GM23338 (cell line): ENCODE measurements around the gene PRKCH. TPM values are rescaled to one million over a fixed set of nuclear protein-coding genes. Genes with fewer than 3 reads are reported as not detected.

Source experiments
- ATAC-seq: fragments of 200-7000 bp; cut with Tn5 transposase; 3 replicates; pipeline ENCODE4 v1.9.1; 2020
- DNase-seq: peaks from one replicate; pipeline ENCODE4 v3.0.0-alpha.2; 2015; ENCODE audit warnings: low spot score
- H2AFZ ChIP-seq: fragments of 200-600 bp; sonication (generic); 2 replicates; pipeline ENCODE4 v1.8.0; 2016; ENCODE audit warnings: antibody characterized with exemption, mild to moderate bottlenecking, moderate library complexity
- H3F3A ChIP-seq: fragments of 200-600 bp; sonication (generic); replicated peaks from 2 replicates; pipeline ENCODE4 v1.8.0; 2017; ENCODE audit warnings: antibody characterized with exemption, mixed run types, low read depth
- H3K27ac ChIP-seq: fragments of 200-600 bp; sonication (generic); 2 replicates; pipeline ENCODE4 v1.6.1; 2016; ENCODE audit warnings: low read depth
- H3K27me3 ChIP-seq: fragments of 200-600 bp; sonication (generic); 2 replicates; pipeline ENCODE4 v1.8.0; 2016; ENCODE audit warnings: mild to moderate bottlenecking, mixed run types, moderate library complexity; ENCODE audit not compliant: insufficient read depth
- H3K36me3 ChIP-seq: fragments of 200-600 bp; sonication (generic); 2 replicates; pipeline ENCODE4 v1.8.0; 2016; ENCODE audit warnings: mild to moderate bottlenecking; ENCODE audit not compliant: insufficient read depth
- H3K4me1 ChIP-seq: fragments of 200-600 bp; sonication (generic); 2 replicates; pipeline ENCODE4 v1.8.0; 2016; ENCODE audit warnings: mild to moderate bottlenecking, moderate library complexity; ENCODE audit not compliant: insufficient read depth
- H3K4me2 ChIP-seq: fragments of 200-600 bp; sonication (generic); 2 replicates; pipeline ENCODE4 v1.7.1; 2017; ENCODE audit warnings: mixed run types
- H3K4me3 ChIP-seq: fragments of 200-600 bp; sonication (generic); 2 replicates; pipeline ENCODE4 v1.6.1; 2016; ENCODE audit warnings: mixed run types
- H3K79me2 ChIP-seq: fragments of 200-600 bp; sonication (generic); replicated peaks from 2 replicates; pipeline ENCODE4 v1.8.0; 2017; ENCODE audit warnings: mild to moderate bottlenecking; ENCODE audit not compliant: insufficient read depth
- H3K9me2 ChIP-seq: fragments of 200-600 bp; sonication (generic); 2 replicates; pipeline ENCODE4 v1.8.0; 2017; ENCODE audit not compliant: insufficient read depth
- H4K20me1 ChIP-seq: fragments of 200-600 bp; sonication (generic); replicated peaks from 2 replicates; pipeline ENCODE4 v1.8.0; 2017; ENCODE audit warnings: mild to moderate bottlenecking; ENCODE audit not compliant: insufficient read depth
- H3K27ac Mint-ChIP-seq: 2 replicates; pipeline ENCODE4 v1.8.0; 2020; ENCODE audit warnings: inconsistent platforms, mild to moderate bottlenecking, moderate library complexity, mixed read lengths
- H3K27me3 Mint-ChIP-seq: 3 replicates; pipeline ENCODE4 v1.8.0; 2022; ENCODE audit warnings: low read depth, mild to moderate bottlenecking, moderate library complexity, mixed read lengths, inconsistent platforms; ENCODE audit not compliant: insufficient read depth, poor library complexity
- H3K36me3 Mint-ChIP-seq: 3 replicates; pipeline ENCODE4 v1.8.0; 2021; ENCODE audit warnings: low read depth, mild to moderate bottlenecking, inconsistent platforms, moderate library complexity, mixed read lengths
- H3K4me1 Mint-ChIP-seq: 3 replicates; pipeline ENCODE4 v1.8.0; 2020; ENCODE audit warnings: mild to moderate bottlenecking, inconsistent platforms, mixed read lengths
- H3K4me3 Mint-ChIP-seq: 3 replicates; pipeline ENCODE4 v1.8.0; 2021; ENCODE audit warnings: moderate library complexity, mild to moderate bottlenecking, inconsistent platforms, mixed read lengths
- H3K9me3 Mint-ChIP-seq: 3 replicates; pipeline ENCODE4 v1.8.0; 2020; ENCODE audit warnings: moderate library complexity, mild to moderate bottlenecking, inconsistent platforms, mixed read lengths
- CREB1 ChIP-seq: fragments of 250-450 bp; sonication (Bioruptor Pico); IDR thresholded peaks from 2 replicates; pipeline ENCODE4 v1.5.0; 2020; ENCODE audit warnings: low read depth, mild to moderate bottlenecking, moderate library complexity
- EZH2 ChIP-seq: fragments of 200-600 bp; sonication (generic); IDR thresholded peaks from one replicate; pipeline ENCODE4 v1.8.0; 2017; ENCODE audit warnings: antibody characterized with exemption, mild to moderate bottlenecking, low read depth; ENCODE audit not compliant: unreplicated experiment
- EZH2phosphoT487 ChIP-seq: fragments of 200-600 bp; sonication (generic); IDR thresholded peaks from one replicate; pipeline ENCODE4 v1.8.1; 2018; ENCODE audit warnings: antibody characterized with exemption; ENCODE audit not compliant: unreplicated experiment
- POLR2AphosphoS5 ChIP-seq: IDR thresholded peaks from 2 replicates; pipeline ENCODE4 v1.6.1; 2016; ENCODE audit warnings: antibody characterized with exemption, low read depth
- ZNF114 ChIP-seq: fragments of 250-450 bp; sonication (Bioruptor Pico); IDR thresholded peaks from 2 replicates; pipeline ENCODE4 v1.5.0; 2020; ENCODE audit warnings: mild to moderate bottlenecking, moderate library complexity
- ZNF331 ChIP-seq: fragments of 250-450 bp; sonication (Bioruptor Pico); IDR thresholded peaks from 2 replicates; pipeline ENCODE4 v1.5.0; 2020; ENCODE audit warnings: low read depth, mild to moderate bottlenecking, moderate library complexity
- polyA plus RNA-seq: library from polyadenylated mRNA; unstranded; fragments of >200 nt; fragmentation: Nextera tagmentation; extraction: Ambion mirVana; gene quantifications from 2 replicates; pipeline ENCODE4 v1.2.1, GENCODE V29; 2016
- total RNA-seq: library from RNA; depleted of rRNA; stranded (reverse); fragments of >200 nt; shearing (Covaris generic); gene quantifications from 2 replicates; pipeline ENCODE4 v1.2.3, GENCODE V29; 2014
- TF ChIP-seq, protein P1 (sequence below), 2 experiments: fragments of 200-600 bp in 1 of 2; sonication (generic) in 1 of 2; conservative IDR thresholded peaks; 2 replicates each; pipeline versions ENCODE4 v1.5.1 to v1.6.1; 2016 to 2017; ENCODE audit warnings: antibody characterized with exemption in 2 of 2, low read depth in 2 of 2, mild to moderate bottlenecking in 2 of 2, moderate library complexity in 1 of 2
- TF ChIP-seq, protein P2 (sequence below): fragments of 250-450 bp; sonication (Bioruptor Pico); IDR thresholded peaks from 2 replicates; pipeline ENCODE4 v1.5.0; 2020; ENCODE audit warnings: mild to moderate bottlenecking, moderate library complexity

PRKCH gene
- total and polyA plus RNA-seq, 2 experiments from 2014 or later: 5.4 to 10.1 TPM

DNA sequence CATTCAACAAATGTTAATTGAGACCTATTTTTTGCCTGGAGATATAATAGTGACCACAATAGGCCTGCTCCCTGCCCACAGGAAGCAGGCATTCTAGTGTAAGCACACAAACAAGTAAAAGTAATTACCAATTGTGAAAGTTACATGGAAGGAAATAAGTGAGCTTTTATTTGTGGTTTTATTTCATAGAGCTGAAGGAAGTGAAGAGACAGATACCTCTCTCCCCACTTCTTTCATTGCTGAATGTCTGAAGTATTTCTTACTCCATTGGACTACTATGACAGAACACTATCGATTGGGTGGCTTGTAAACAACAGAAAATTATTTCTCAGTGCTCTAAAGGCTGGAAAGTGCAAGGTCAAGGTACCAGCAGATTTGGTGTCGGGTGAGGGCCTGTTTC lies 183.5 kb downstream of the PRKCH start:
- ATAC-seq: no peak
- H3K27ac Mint-ChIP-seq: peak overlapping the region; percentile 65

More for the DNA sequence above, 183.5 kb downstream of the PRKCH start:
- Mint-ChIP-seq H3K9me3 (no peaks in the 10 kb centered on the region), H3K27me3 (peaks cover 4% of the 10 kb centered on the region), H3K4me1 (peaks cover 62% of the 10 kb centered on the region), H3K36me3 (no peaks in the 10 kb centered on the region; the same call in 2 of the 3 replicates), H3K4me3 (no peak overlapping the region)
- Histone ChIP-seq H3K9me2 (peaks cover 6% of the 10 kb centered on the region; the same call in 1 of the 2 replicates), H3K27me3 (no peaks in the 10 kb centered on the region), H3K79me2 (no peaks in the 10 kb centered on the region), H3K36me3 (no peaks in the 10 kb centered on the region), H3F3A (no peaks in the 10 kb centered on the region), H3K4me3 (no peak overlapping the region), H4K20me1 (no peaks in the 10 kb centered on the region), H3K4me2 (no peak overlapping the region), H2AFZ (no peak overlapping the region), H3K27ac (no peak overlapping the region), H3K4me1 (peaks cover 67% of the 10 kb centered on the region)
- TF ChIP-seq ZNF114 (no peak), EZH2phosphoT487 (no peak), CREB1 (CRISPR knock-in tag) (no peak), EZH2 (no peak), ZNF331 (CRISPR knock-in tag) (no peak), POLR2AphosphoS5 (no peak)
- TF ChIP-seq, protein P1, sequence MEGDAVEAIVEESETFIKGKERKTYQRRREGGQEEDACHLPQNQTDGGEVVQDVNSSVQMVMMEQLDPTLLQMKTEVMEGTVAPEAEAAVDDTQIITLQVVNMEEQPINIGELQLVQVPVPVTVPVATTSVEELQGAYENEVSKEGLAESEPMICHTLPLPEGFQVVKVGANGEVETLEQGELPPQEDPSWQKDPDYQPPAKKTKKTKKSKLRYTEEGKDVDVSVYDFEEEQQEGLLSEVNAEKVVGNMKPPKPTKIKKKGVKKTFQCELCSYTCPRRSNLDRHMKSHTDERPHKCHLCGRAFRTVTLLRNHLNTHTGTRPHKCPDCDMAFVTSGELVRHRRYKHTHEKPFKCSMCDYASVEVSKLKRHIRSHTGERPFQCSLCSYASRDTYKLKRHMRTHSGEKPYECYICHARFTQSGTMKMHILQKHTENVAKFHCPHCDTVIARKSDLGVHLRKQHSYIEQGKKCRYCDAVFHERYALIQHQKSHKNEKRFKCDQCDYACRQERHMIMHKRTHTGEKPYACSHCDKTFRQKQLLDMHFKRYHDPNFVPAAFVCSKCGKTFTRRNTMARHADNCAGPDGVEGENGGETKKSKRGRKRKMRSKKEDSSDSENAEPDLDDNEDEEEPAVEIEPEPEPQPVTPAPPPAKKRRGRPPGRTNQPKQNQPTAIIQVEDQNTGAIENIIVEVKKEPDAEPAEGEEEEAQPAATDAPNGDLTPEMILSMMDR (conservative IDR thresholded peaks at IDR 0.05; ENCODE audit: low read depth in 2 of 2): no peak
- TF ChIP-seq, protein P2, sequence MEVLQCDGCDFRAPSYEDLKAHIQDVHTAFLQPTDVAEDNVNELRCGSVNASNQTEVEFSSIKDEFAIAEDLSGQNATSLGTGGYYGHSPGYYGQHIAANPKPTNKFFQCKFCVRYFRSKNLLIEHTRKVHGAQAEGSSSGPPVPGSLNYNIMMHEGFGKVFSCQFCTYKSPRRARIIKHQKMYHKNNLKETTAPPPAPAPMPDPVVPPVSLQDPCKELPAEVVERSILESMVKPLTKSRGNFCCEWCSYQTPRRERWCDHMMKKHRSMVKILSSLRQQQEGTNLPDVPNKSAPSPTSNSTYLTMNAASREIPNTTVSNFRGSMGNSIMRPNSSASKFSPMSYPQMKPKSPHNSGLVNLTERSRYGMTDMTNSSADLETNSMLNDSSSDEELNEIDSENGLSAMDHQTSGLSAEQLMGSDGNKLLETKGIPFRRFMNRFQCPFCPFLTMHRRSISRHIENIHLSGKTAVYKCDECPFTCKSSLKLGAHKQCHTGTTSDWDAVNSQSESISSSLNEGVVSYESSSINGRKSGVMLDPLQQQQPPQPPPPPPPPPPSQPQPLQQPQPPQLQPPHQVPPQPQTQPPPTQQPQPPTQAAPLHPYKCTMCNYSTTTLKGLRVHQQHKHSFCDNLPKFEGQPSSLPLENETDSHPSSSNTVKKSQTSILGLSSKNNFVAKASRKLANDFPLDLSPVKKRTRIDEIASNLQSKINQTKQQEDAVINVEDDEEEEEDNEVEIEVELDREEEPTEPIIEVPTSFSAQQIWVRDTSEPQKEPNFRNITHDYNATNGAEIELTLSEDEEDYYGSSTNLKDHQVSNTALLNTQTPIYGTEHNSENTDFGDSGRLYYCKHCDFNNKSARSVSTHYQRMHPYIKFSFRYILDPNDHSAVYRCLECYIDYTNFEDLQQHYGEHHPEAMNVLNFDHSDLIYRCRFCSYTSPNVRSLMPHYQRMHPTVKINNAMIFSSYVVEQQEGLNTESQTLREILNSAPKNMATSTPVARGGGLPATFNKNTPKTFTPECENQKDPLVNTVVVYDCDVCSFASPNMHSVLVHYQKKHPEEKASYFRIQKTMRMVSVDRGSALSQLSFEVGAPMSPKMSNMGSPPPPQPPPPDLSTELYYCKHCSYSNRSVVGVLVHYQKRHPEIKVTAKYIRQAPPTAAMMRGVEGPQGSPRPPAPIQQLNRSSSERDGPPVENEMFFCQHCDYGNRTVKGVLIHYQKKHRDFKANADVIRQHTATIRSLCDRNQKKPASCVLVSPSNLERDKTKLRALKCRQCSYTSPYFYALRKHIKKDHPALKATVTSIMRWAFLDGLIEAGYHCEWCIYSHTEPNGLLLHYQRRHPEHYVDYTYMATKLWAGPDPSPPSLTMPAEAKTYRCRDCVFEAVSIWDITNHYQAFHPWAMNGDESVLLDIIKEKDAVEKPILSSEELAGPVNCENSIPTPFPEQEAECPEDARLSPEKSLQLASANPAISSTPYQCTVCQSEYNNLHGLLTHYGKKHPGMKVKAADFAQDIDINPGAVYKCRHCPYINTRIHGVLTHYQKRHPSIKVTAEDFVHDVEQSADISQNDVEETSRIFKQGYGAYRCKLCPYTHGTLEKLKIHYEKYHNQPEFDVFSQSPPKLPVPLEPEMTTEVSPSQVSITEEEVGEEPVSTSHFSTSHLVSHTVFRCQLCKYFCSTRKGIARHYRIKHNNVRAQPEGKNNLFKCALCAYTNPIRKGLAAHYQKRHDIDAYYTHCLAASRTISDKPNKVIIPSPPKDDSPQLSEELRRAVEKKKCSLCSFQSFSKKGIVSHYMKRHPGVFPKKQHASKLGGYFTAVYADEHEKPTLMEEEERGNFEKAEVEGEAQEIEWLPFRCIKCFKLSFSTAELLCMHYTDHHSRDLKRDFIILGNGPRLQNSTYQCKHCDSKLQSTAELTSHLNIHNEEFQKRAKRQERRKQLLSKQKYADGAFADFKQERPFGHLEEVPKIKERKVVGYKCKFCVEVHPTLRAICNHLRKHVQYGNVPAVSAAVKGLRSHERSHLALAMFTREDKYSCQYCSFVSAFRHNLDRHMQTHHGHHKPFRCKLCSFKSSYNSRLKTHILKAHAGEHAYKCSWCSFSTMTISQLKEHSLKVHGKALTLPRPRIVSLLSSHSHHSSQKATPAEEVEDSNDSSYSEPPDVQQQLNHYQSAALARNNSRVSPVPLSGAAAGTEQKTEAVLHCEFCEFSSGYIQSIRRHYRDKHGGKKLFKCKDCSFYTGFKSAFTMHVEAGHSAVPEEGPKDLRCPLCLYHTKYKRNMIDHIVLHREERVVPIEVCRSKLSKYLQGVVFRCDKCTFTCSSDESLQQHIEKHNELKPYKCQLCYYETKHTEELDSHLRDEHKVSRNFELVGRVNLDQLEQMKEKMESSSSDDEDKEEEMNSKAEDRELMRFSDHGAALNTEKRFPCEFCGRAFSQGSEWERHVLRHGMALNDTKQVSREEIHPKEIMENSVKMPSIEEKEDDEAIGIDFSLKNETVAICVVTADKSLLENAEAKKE (CRISPR knock-in tag): no peak
- DNase-seq: no peak
